SJSA1 (cell line): ENCODE data around the gene ASAP2. TPM values are rescaled to one million over a fixed set of nuclear protein-coding genes. Genes with fewer than 3 reads are reported as not detected.
A peak's percentile ranks its signal among the peaks of the same experiment; 100 is the strongest.

Experiments
- DNase-seq, 2 experiments: peaks; one replicate each; pipeline ENCODE4 v3.0.0-alpha.2; 2015 to 2020; ENCODE audit warnings: low spot score in 2 of 2, low read depth in 1 of 2
- H3K27ac ChIP-seq: fragments of 250-450 bp; sonication (Bioruptor Pico); 2 replicates; pipeline ENCODE4 v1.5.1; 2020; ENCODE audit warnings: mild to moderate bottlenecking, moderate library complexity
- H3K27me3 ChIP-seq: fragments of 250-450 bp; sonication (Bioruptor Pico); replicated peaks from 2 replicates; pipeline ENCODE4 v1.5.1; 2020; ENCODE audit warnings: mild to moderate bottlenecking, moderate library complexity
- H3K36me3 ChIP-seq: fragments of 250-450 bp; sonication (Bioruptor Pico); 2 replicates; pipeline ENCODE4 v1.5.1; 2020; ENCODE audit warnings: mild to moderate bottlenecking
- H3K4me1 ChIP-seq: fragments of 250-450 bp; sonication (Bioruptor Pico); replicated peaks from 2 replicates; pipeline ENCODE4 v1.6.1; 2021; ENCODE audit warnings: mild to moderate bottlenecking
- H3K4me3 ChIP-seq: fragments of 250-450 bp; sonication (Bioruptor Pico); 2 replicates; pipeline ENCODE4 v1.5.1; 2020; ENCODE audit warnings: mild to moderate bottlenecking
- H3K9me3 ChIP-seq: fragments of 250-450 bp; sonication (Bioruptor Pico); replicated peaks from 2 replicates; pipeline ENCODE4 v1.5.1; 2020; ENCODE audit warnings: mild to moderate bottlenecking
- total RNA-seq: library from RNA; depleted of rRNA; stranded (reverse); fragments of >200 nt; shearing (Covaris generic); gene quantifications from 2 replicates; pipeline ENCODE4 v1.2.3, GENCODE V29; 2014

The ASAP2 gene
- total RNA-seq, 1 experiment from 2014 or later, result 15.5 TPM

- H3K27ac ChIP-seq, result no peak overlapping the region
- H3K4me3 ChIP-seq, result no peak overlapping the region
- peaks cover 17% of the 10 kb centered on the region for H3K4me1 ChIP-seq
- no peaks in the 10 kb centered on the region for H3K9me3 ChIP-seq
- H3K36me3 ChIP-seq, result peaks cover 2% of the 10 kb centered on the region; the same call in 1 of the 2 replicates
- DNase-seq, result peak in 1 of 2 experiments; percentile 38
- H3K27me3 ChIP-seq, result no peaks in the 10 kb centered on the region
Observed at GRCh38 chr2:9327873-9328352, 121.3 kb downstream of the ASAP2 start.

GRCh38 chr2:9328931-9329330 is 122.3 kb downstream of the ASAP2 start:
- Histone ChIP-seq H3K36me3 (peaks cover 2% of the 10 kb centered on the region; the same call in 1 of the 2 replicates), H3K9me3 (no peaks in the 10 kb centered on the region), H3K27ac (no peak overlapping the region), H3K4me1 (peaks cover 17% of the 10 kb centered on the region), H3K27me3 (no peaks in the 10 kb centered on the region), H3K4me3 (no peak overlapping the region)
- DNase-seq, result no peak

GRCh38 chr2:9329497-9329896 is 122.9 kb downstream of the ASAP2 start:
- Histone ChIP-seq H3K9me3 (no peaks in the 10 kb centered on the region), H3K4me1 (peaks cover 17% of the 10 kb centered on the region), H3K27me3 (no peaks in the 10 kb centered on the region), H3K27ac (no peak overlapping the region), H3K36me3 (peaks cover 6% of the 10 kb centered on the region), H3K4me3 (no peak overlapping the region)
- no peak for DNase-seq

- Histone ChIP-seq H3K27me3 (no peaks in the 10 kb centered on the region), H3K9me3 (no peaks in the 10 kb centered on the region), H3K4me3 (no peak overlapping the region), H3K4me1 (peaks cover 17% of the 10 kb centered on the region), H3K36me3 (peaks cover 17% of the 10 kb centered on the region), H3K27ac (no peak overlapping the region)
- no peak for DNase-seq
Observed at GRCh38 chr2:9330612-9331270, 124.1 kb downstream of the ASAP2 start.

- Histone ChIP-seq H3K27ac (no peak overlapping the region), H3K4me3 (no peak overlapping the region), H3K27me3 (no peaks in the 10 kb centered on the region), H3K9me3 (no peaks in the 10 kb centered on the region), H3K36me3 (peaks cover 17% of the 10 kb centered on the region), H3K4me1 (peaks cover 19% of the 10 kb centered on the region)
- no peak for DNase-seq
Observed at GRCh38 chr2:9331704-9332103, 125.1 kb downstream of the ASAP2 start.

GRCh38 chr2:9332136-9332852 is 125.7 kb downstream of the ASAP2 start:
- no peaks in the 10 kb centered on the region for H3K9me3 ChIP-seq
- H3K27ac ChIP-seq, result no peak overlapping the region
- DNase-seq, result no peak
- no peaks in the 10 kb centered on the region for H3K27me3 ChIP-seq
- H3K36me3 ChIP-seq, result peaks cover 18% of the 10 kb centered on the region
- no peak overlapping the region for H3K4me3 ChIP-seq
- peaks cover 19% of the 10 kb centered on the region for H3K4me1 ChIP-seq

GRCh38 chr2:9332853-9333245 is 126.2 kb downstream of the ASAP2 start:
- H3K36me3 ChIP-seq, result peaks cover 23% of the 10 kb centered on the region
- H3K9me3 ChIP-seq, result no peaks in the 10 kb centered on the region
- DNase-seq, result no peak
- H3K4me3 ChIP-seq, result no peak overlapping the region
- peaks cover 16% of the 10 kb centered on the region for H3K4me1 ChIP-seq
- H3K27ac ChIP-seq, result no peak overlapping the region
- H3K27me3 ChIP-seq, result no peaks in the 10 kb centered on the region

- no peaks in the 10 kb centered on the region for H3K9me3 ChIP-seq
- no peak overlapping the region for H3K4me3 ChIP-seq
- H3K27ac ChIP-seq, result no peak overlapping the region
- DNase-seq, result peak; percentile 45 to 62
- no peaks in the 10 kb centered on the region for H3K27me3 ChIP-seq
- peaks cover 31% of the 10 kb centered on the region for H3K36me3 ChIP-seq
- peaks cover 13% of the 10 kb centered on the region for H3K4me1 ChIP-seq
Observed at GRCh38 chr2:9333591-9334171, 127.1 kb downstream of the ASAP2 start.

- Histone ChIP-seq H3K27ac (no peak overlapping the region), H3K36me3 (peaks cover 31% of the 10 kb centered on the region), H3K27me3 (no peaks in the 10 kb centered on the region), H3K4me3 (no peak overlapping the region), H3K9me3 (no peaks in the 10 kb centered on the region), H3K4me1 (peaks cover 13% of the 10 kb centered on the region)
- no peak for DNase-seq
Observed at GRCh38 chr2:9334761-9335160, 128.1 kb downstream of the ASAP2 start.

- no peak for DNase-seq
- Histone ChIP-seq H3K27ac (no peak overlapping the region), H3K4me1 (peaks cover 13% of the 10 kb centered on the region), H3K36me3 (peaks cover 29% of the 10 kb centered on the region), H3K4me3 (no peak overlapping the region), H3K9me3 (no peaks in the 10 kb centered on the region), H3K27me3 (no peaks in the 10 kb centered on the region)
Observed at GRCh38 chr2:9335322-9335832, 128.8 kb downstream of the ASAP2 start.

- Histone ChIP-seq H3K4me3 (no peak overlapping the region), H3K4me1 (peaks cover 13% of the 10 kb centered on the region), H3K27me3 (no peaks in the 10 kb centered on the region), H3K9me3 (no peaks in the 10 kb centered on the region), H3K36me3 (peaks cover 32% of the 10 kb centered on the region), H3K27ac (no peak overlapping the region)
- DNase-seq, result no peak
Observed at GRCh38 chr2:9336241-9336575, 129.6 kb downstream of the ASAP2 start.

GRCh38 chr2:9336576-9337314 is 130.1 kb downstream of the ASAP2 start:
- H3K4me3 ChIP-seq, result no peak overlapping the region
- no peaks in the 10 kb centered on the region for H3K9me3 ChIP-seq
- H3K27ac ChIP-seq, result no peak overlapping the region
- DNase-seq, result peak; percentile 87 to 92
- peaks cover 13% of the 10 kb centered on the region for H3K4me1 ChIP-seq
- H3K36me3 ChIP-seq, result peaks cover 37% of the 10 kb centered on the region
- H3K27me3 ChIP-seq, result no peaks in the 10 kb centered on the region

GRCh38 chr2:9337901-9338300 is 131.3 kb downstream of the ASAP2 start:
- Histone ChIP-seq H3K4me1 (peaks cover 13% of the 10 kb centered on the region), H3K4me3 (no peak overlapping the region), H3K27me3 (no peaks in the 10 kb centered on the region), H3K27ac (no peak overlapping the region), H3K36me3 (peaks cover 49% of the 10 kb centered on the region), H3K9me3 (no peaks in the 10 kb centered on the region)
- DNase-seq, result no peak
